CD4-positive, alpha-beta memory T cell (primary cell): ENCODE measurements around the gene RPL41. TPM values are rescaled to one million over a fixed set of nuclear protein-coding genes. Genes with fewer than 3 reads are reported as not detected.
A peak's percentile ranks its signal among the peaks of the same experiment; 100 is the strongest.

Experiments used
- CTCF ChIA-PET: fragments of 350-600 bp; sonication (Branson Sonifier 250); formaldehyde crosslinking; loops from one replicate; lab custom pipeline; 2021; ENCODE audit warnings: inconsistent platforms; ENCODE audit not compliant: partially characterized antibody; lab: Charles Lee
- POLR2A ChIA-PET: fragments of 350-600 bp; sonication (Branson Sonifier 250); formaldehyde crosslinking; loops from one replicate; lab custom pipeline; 2021; ENCODE audit not compliant: partially characterized antibody; lab: Charles Lee
- DNase-seq, 5 donors: peaks; one replicate each; pipeline versions ENCODE4 v3.0.0 to v3.0.0-alpha.2; 2020 to 2022; ENCODE audit warnings: mixed read lengths in 1 of 5
- H3K27ac ChIP-seq: one replicate; pipeline ENCODE4 v1.7.0; 2013; ENCODE audit warnings: low read depth, low read length
- H3K27me3 ChIP-seq: 2 replicates; pipeline ENCODE4 v1.7.0; 2013; ENCODE audit warnings: mild to moderate bottlenecking, low read length, moderate library complexity; ENCODE audit not compliant: insufficient read depth
- H3K36me3 ChIP-seq: 2 replicates; pipeline ENCODE4 v1.7.0; 2013; ENCODE audit warnings: mild to moderate bottlenecking, low read length, moderate library complexity; ENCODE audit not compliant: insufficient read depth
- H3K4me1 ChIP-seq: 2 replicates; pipeline ENCODE4 v1.7.0; 2013; ENCODE audit warnings: mild to moderate bottlenecking, low read length, moderate library complexity; ENCODE audit not compliant: insufficient read depth
- H3K4me3 ChIP-seq, 2 donors: one replicate each; pipeline ENCODE4 v1.7.0; 2013; ENCODE audit warnings: low read length in 2 of 2, mild to moderate bottlenecking in 1 of 2
- H3K9me3 ChIP-seq, 2 donors: one replicate each; pipeline ENCODE4 v1.7.0; 2013; ENCODE audit warnings: low read length in 2 of 2, control low read depth in 1 of 2; ENCODE audit not compliant: control insufficient read depth in 1 of 2
- H3K27ac Mint-ChIP-seq, 7 donors: one replicate each; pipeline ENCODE4 v1.8.0; 2020 to 2021; ENCODE audit warnings: mixed read lengths in 7 of 7, mild to moderate bottlenecking in 6 of 7, inconsistent platforms in 3 of 7, moderate library complexity in 3 of 7
- H3K27me3 Mint-ChIP-seq, 2 donors: one replicate each; pipeline ENCODE4 v1.8.0; 2020 to 2021; ENCODE audit warnings: mixed read lengths in 2 of 2
- H3K36me3 Mint-ChIP-seq, 2 donors: one replicate each; pipeline ENCODE4 v1.8.0; 2020 to 2021; ENCODE audit warnings: mixed read lengths in 2 of 2, inconsistent platforms in 1 of 2, mild to moderate bottlenecking in 1 of 2
- H3K4me1 Mint-ChIP-seq, 4 donors: one replicate each; pipeline ENCODE4 v1.8.0; 2020 to 2021; ENCODE audit warnings: mixed read lengths in 4 of 4, mild to moderate bottlenecking in 1 of 4
- H3K4me3 Mint-ChIP-seq, 8 donors: one replicate each; pipeline ENCODE4 v1.8.0; 2020 to 2021; ENCODE audit warnings: mixed read lengths in 8 of 8, mild to moderate bottlenecking in 7 of 8, moderate library complexity in 6 of 8, inconsistent platforms in 3 of 8
- H3K9me3 Mint-ChIP-seq, 8 donors: one replicate each; pipeline ENCODE4 v1.8.0; 2020 to 2021; ENCODE audit warnings: mixed read lengths in 8 of 8, mild to moderate bottlenecking in 5 of 8, inconsistent platforms in 3 of 8, moderate library complexity in 1 of 8
- intact Hi-C: fragments of 100-400 bp; cut with micrococcal nuclease; formaldehyde crosslinking; loops from one replicate; pipeline ENCODE4 v1.15.1; 2023
- polyA plus RNA-seq, 2 donors: library from polyadenylated mRNA; unstranded; fragments of 300-500 nt; fragmentation: Illumina TruSeq; gene quantifications; one replicate each; pipeline ENCODE4 v1.2.3, GENCODE V29; 2021
- total RNA-seq, 2 experiments: library from RNA; stranded (reverse); gene quantifications; one replicate each; pipeline ENCODE4 v1.2.3, GENCODE V29; 2021

Gene RPL41
- total and polyA plus RNA-seq, 4 experiments from 2014 or later, result 5,438 to 8,691 (median 5,893) TPM

- Histone ChIP-seq H3K36me3 (no peaks in the 10 kb centered on the region), H3K4me3 (no peak overlapping the region), H3K4me1 (peaks cover 59% of the 10 kb centered on the region), H3K9me3 (no peaks in the 10 kb centered on the region), H3K27ac (no peak overlapping the region), H3K27me3 (no peaks in the 10 kb centered on the region)
- Mint-ChIP-seq H3K27ac (peak overlapping the region in 5 of 7 donors; percentile 30 to 69 (median 36)), H3K9me3 (peaks cover 0 to under 1% (median 0%) of the 10 kb centered on the region in 8 donors), H3K4me1 (peaks cover 38 to 61% (median 48%) of the 10 kb centered on the region in 4 donors), H3K36me3 (peaks cover 8 to 16% of the 10 kb centered on the region in 2 donors), H3K4me3 (no peak overlapping the region), H3K27me3 (no peaks in the 10 kb centered on the region)
- intact Hi-C loops, result no loop called here
- ChIA-PET CTCF (interaction anchor here (1.1 to 13.2 kb wide), 6 partner anchors 21 to 374 kb away, joined by 3 to 264 read pairs (median 4); partner anchors contain the start of genes ANKRD52, RNF41 and SMARCC2), POLR2A (interaction anchor here (1.0 to 9.4 kb wide), 4 partner anchors 40 to 148 kb away, joined by 3 to 245 read pairs (median 110); partner anchors contain the start of gene SMARCC2)
- no peak for DNase-seq
Observed at GRCh38 chr12:56122637-56123036, 6.2 kb downstream of the RPL41 start.

- intact Hi-C loops, result no loop called here
- H3K27ac ChIP-seq, result peak overlapping the region; percentile 73
- POLR2A ChIA-PET, result interaction anchor here (0.9 to 9.4 kb wide), 8 partner anchors 20 to 214 kb away, joined by 3 to 245 read pairs (median 6); partner anchors contain the start of genes COQ10A, IL23A, MYL6 and PA2G4
Observed at GRCh38 chr12:56124133-56124532, 7.7 kb downstream of the RPL41 start.

GRCh38 chr12:56126732-56127239 is 10.4 kb downstream of the RPL41 start:
- intact Hi-C loops, result loop anchor here (1.0 to 5.0 kb wide), 5 partner anchors 8 to 561 kb away; partner anchors contain the start of genes APOF, NABP2, PTGES3 and SMARCC2
- peak overlapping the region; percentile 73 for H3K27ac ChIP-seq
- peaks cover 42 to 75% (median 53%) of the 10 kb centered on the region in 4 donors for H3K4me1 Mint-ChIP-seq
- POLR2A ChIA-PET, result interaction anchor here (1.0 to 9.4 kb wide), 10 partner anchors 9 to 140 kb away, joined by 3 to 245 read pairs (median 57); partner anchors contain the start of genes ANKRD52, COQ10A, MYL6 and PA2G4
- H3K27ac Mint-ChIP-seq, result peak overlapping the region; percentile 89 to 99 (median 98)
- H3K36me3 ChIP-seq, result peaks cover 17% of the 10 kb centered on the region
- peak overlapping the region; percentile 16 to 36 for H3K4me3 ChIP-seq
- peaks cover 23 to 37% of the 10 kb centered on the region in 2 donors for H3K36me3 Mint-ChIP-seq
- no peaks in the 10 kb centered on the region for H3K27me3 Mint-ChIP-seq
- H3K4me1 ChIP-seq, result peaks cover 62% of the 10 kb centered on the region
- peak overlapping the region in 7 of 8 donors; percentile 96 to 100 (median 97) for H3K4me3 Mint-ChIP-seq
- H3K9me3 ChIP-seq, result no peaks in the 10 kb centered on the region
- H3K27me3 ChIP-seq, result no peaks in the 10 kb centered on the region
- H3K9me3 Mint-ChIP-seq, result peaks cover 0 to 2% (median 0%) of the 10 kb centered on the region in 8 donors
- DNase-seq, result no peak
- CTCF ChIA-PET, result interaction anchor here (0.6 to 13.2 kb wide), 17 partner anchors 8 to 388 kb away, joined by 3 to 264 read pairs (median 5); partner anchors contain the start of genes MYL6, MYL6B, RNF41 and SMARCC2

More at GRCh38 chr12:56124133-56124532, 7.7 kb downstream of the RPL41 start:
- Mint-ChIP-seq H3K36me3 (peaks cover 5 to 23% of the 10 kb centered on the region in 2 donors), H3K27ac (peak overlapping the region; percentile 46 to 89 (median 78)), H3K4me1 (peaks cover 31 to 56% (median 40%) of the 10 kb centered on the region in 4 donors), H3K9me3 (peaks cover 0 to 2% (median 0%) of the 10 kb centered on the region in 8 donors), H3K4me3 (peak overlapping the region in 1 of 8 donors; percentile 12), H3K27me3 (no peaks in the 10 kb centered on the region)
- no peaks in the 10 kb centered on the region for H3K27me3 ChIP-seq
- no peak overlapping the region for H3K4me3 ChIP-seq
- CTCF ChIA-PET, result interaction anchor here (0.6 to 13.2 kb wide), 13 partner anchors 9 to 956 kb away, joined by 3 to 264 read pairs (median 3); partner anchors contain the start of genes ANKRD52, PA2G4, RNF41 and SMARCC2
- no peak for DNase-seq
- H3K4me1 ChIP-seq, result peaks cover 48% of the 10 kb centered on the region
- H3K36me3 ChIP-seq, result no peaks in the 10 kb centered on the region
- H3K9me3 ChIP-seq, result no peaks in the 10 kb centered on the region

GRCh38 chr12:56127485-56127887 is 11.1 kb downstream of the RPL41 start:
- peaks cover 45 to 82% (median 59%) of the 10 kb centered on the region in 4 donors for H3K4me1 Mint-ChIP-seq
- no peak for DNase-seq
- ChIA-PET CTCF (interaction anchor here (0.9 to 13.2 kb wide), 14 partner anchors 8 to 337 kb away, joined by 3 to 264 read pairs (median 8); partner anchors contain the start of genes MYL6, MYL6B, PA2G4 and RPL41), POLR2A (interaction anchor here (0.8 to 9.4 kb wide), 29 partner anchors 10 to 1814 kb away, joined by 3 to 245 read pairs (median 6); partner anchors contain the start of genes ANKRD52, ATP23, CNPY2 and COQ10A)
- peak overlapping the region; percentile 96 to 100 (median 98) for H3K4me3 Mint-ChIP-seq
- Histone ChIP-seq H3K4me3 (peak overlapping the region; percentile 36), H3K27ac (peak overlapping the region; percentile 73), H3K27me3 (no peaks in the 10 kb centered on the region), H3K36me3 (peaks cover 24% of the 10 kb centered on the region), H3K4me1 (peaks cover 68% of the 10 kb centered on the region), H3K9me3 (no peaks in the 10 kb centered on the region)
- H3K27ac Mint-ChIP-seq, result peak overlapping the region; percentile 89 to 99 (median 98)
- intact Hi-C loops, result loop anchor here (5.0 kb wide), 2 partner anchors 235 to 560 kb away; partner anchors contain the start of genes APOF, PTGES3 and STAT2
- H3K9me3 Mint-ChIP-seq, result peaks cover 0 to 2% (median 0%) of the 10 kb centered on the region in 8 donors
- peaks cover 30 to 43% of the 10 kb centered on the region in 2 donors for H3K36me3 Mint-ChIP-seq
- H3K27me3 Mint-ChIP-seq, result no peaks in the 10 kb centered on the region

GRCh38 chr12:56127888-56128669 is 11.6 kb downstream of the RPL41 start, which contains the start of gene ESYT1:
ESYT1 (plus strand) TSS chr12:56128267; CDS start chr12:56128320, 53 bp downstream.
- Histone ChIP-seq H3K36me3 (peaks cover 27% of the 10 kb centered on the region), H3K27ac (peak within 1 kb of the TSS; percentile 82), H3K4me3 (peak within 1 kb of the TSS; percentile 81 to 96), H3K27me3 (no peaks in the 10 kb centered on the region), H3K4me1 (peaks cover 69% of the 10 kb centered on the region), H3K9me3 (no peaks in the 10 kb centered on the region)
- CTCF ChIA-PET, result interaction anchor here (0.9 to 13.2 kb wide), 15 partner anchors 9 to 336 kb away, joined by 3 to 264 read pairs (median 6); partner anchors contain the start of genes MYL6, MYL6B, PA2G4 and RPL41
- intact Hi-C loops, result loop anchor here (1.0 to 5.0 kb wide), 3 partner anchors 30 to 559 kb away; partner anchors contain the start of genes APOF, MYL6, PTGES3 and STAT2
- Mint-ChIP-seq H3K27me3 (no peaks in the 10 kb centered on the region), H3K9me3 (peaks cover 0 to 2% (median 0%) of the 10 kb centered on the region in 8 donors), H3K4me3 (peak within 1 kb of the TSS; percentile 96 to 100 (median 98)), H3K4me1 (peaks cover 46 to 84% (median 59%) of the 10 kb centered on the region in 4 donors), H3K27ac (peak within 1 kb of the TSS; percentile 89 to 99 (median 98)), H3K36me3 (peaks cover 33 to 44% of the 10 kb centered on the region in 2 donors)
- POLR2A ChIA-PET, result interaction anchor here (0.6 to 9.4 kb wide), 33 partner anchors 10 to 1813 kb away, joined by 3 to 245 read pairs (median 5); partner anchors contain the start of genes ANKRD52, ATP23, BLOC1S1 and CNPY2
- peak; percentile 96 to 100 (median 99) for DNase-seq

- Mint-ChIP-seq H3K4me3 (peak overlapping the region; percentile 96 to 100 (median 98)), H3K27ac (peak overlapping the region; percentile 89 to 99 (median 97)), H3K27me3 (no peaks in the 10 kb centered on the region), H3K4me1 (peaks cover 49 to 88% (median 60%) of the 10 kb centered on the region in 4 donors), H3K36me3 (peaks cover 40 to 51% of the 10 kb centered on the region in 2 donors), H3K9me3 (peaks cover 0 to 2% (median 0%) of the 10 kb centered on the region in 8 donors)
- CTCF ChIA-PET, result interaction anchor here (1.1 to 13.2 kb wide), 14 partner anchors 9 to 81 kb away, joined by 3 to 264 read pairs (median 9); partner anchors contain the start of genes MYL6, MYL6B, PA2G4 and RPL41
- POLR2A ChIA-PET, result interaction anchor here (0.6 to 9.4 kb wide), 30 partner anchors 9 to 1812 kb away, joined by 3 to 245 read pairs (median 5); partner anchors contain the start of genes ANKRD52, ATP23, BLOC1S1 and CNPY2
- Histone ChIP-seq H3K27ac (peak overlapping the region; percentile 82), H3K27me3 (no peaks in the 10 kb centered on the region), H3K9me3 (no peaks in the 10 kb centered on the region), H3K4me1 (peaks cover 76% of the 10 kb centered on the region), H3K36me3 (peaks cover 33% of the 10 kb centered on the region), H3K4me3 (peak overlapping the region; percentile 81 to 96)
- peak in 1 of 5 donors; percentile 32 for DNase-seq
- intact Hi-C loops, result loop anchor here (1.0 to 5.0 kb wide), 6 partner anchors 11 to 559 kb away; partner anchors contain the start of genes APOF, MYL6, MYL6B and PA2G4
Observed at GRCh38 chr12:56128670-56129205, 12.3 kb downstream of the RPL41 start.
